ENCODE data around the gene PRSS35.

The PRSS35 gene

DNA sequence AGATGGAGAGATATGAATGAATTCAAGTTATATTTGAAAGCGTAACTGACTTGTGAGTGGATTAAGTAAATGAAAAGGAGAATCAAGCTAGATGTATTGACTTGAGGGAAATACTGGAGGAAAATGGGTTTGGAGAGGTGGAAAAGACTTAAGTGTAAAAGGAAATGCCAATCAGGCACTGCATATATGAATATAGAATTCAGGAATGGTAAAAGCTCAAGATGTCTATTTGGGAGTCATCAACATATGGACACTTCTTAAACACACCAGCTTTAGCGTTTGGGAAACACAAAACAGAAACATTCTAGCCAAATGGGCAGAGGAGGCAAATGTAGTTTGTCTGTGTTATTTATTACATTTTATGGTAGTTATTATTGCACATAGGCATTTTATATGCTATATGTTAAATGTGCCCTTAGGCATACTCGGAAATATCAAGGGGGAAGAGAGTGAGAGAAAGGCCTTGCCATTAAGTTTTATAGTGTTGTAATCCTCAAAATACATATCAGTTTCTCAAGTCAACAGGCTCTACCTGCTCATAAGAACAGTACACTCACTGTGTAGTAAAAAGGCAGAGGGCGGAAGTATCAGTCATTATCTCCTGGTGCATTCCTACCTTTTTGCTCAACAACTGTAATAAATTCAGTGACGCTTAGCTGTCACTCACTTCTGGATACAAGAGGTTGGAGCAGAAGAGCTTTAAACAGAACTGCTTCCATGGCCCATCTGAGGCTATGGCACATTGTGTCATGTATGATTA, 47.8 kb upstream of the PRSS35 start:
- no peak for ATAC-seq
- TF ChIP-seq ZFP3 (CRISPR knock-in tag; IDR thresholded peaks at IDR 0.05) = no peak
- TF ChIP-seq OSR1 (CRISPR knock-in tag; IDR thresholded peaks at IDR 0.05) = no peak
- no peak for TF ChIP-seq ZFP30 (CRISPR knock-in tag; IDR thresholded peaks at IDR 0.05)
- no peak for TF ChIP-seq TOX (CRISPR knock-in tag; IDR thresholded peaks at IDR 0.05; ENCODE audit: borderline replicate concordance)
- TF ChIP-seq ARNTL (CRISPR knock-in tag; IDR thresholded peaks at IDR 0.05; ENCODE audit: borderline replicate concordance, low read depth) = no peak
- TF ChIP-seq ESRRG (CRISPR knock-in tag; IDR thresholded peaks at IDR 0.05) = no peak
- no peak for TF ChIP-seq GLIS3 (CRISPR knock-in tag; IDR thresholded peaks at IDR 0.05)
- TF ChIP-seq PPARA (CRISPR knock-in tag; IDR thresholded peaks at IDR 0.05; ENCODE audit: borderline replicate concordance) = no peak
- TF ChIP-seq BACH2 (CRISPR knock-in tag; IDR thresholded peaks at IDR 0.05; ENCODE audit: borderline replicate concordance) = no peak
- TF ChIP-seq, protein P1, sequence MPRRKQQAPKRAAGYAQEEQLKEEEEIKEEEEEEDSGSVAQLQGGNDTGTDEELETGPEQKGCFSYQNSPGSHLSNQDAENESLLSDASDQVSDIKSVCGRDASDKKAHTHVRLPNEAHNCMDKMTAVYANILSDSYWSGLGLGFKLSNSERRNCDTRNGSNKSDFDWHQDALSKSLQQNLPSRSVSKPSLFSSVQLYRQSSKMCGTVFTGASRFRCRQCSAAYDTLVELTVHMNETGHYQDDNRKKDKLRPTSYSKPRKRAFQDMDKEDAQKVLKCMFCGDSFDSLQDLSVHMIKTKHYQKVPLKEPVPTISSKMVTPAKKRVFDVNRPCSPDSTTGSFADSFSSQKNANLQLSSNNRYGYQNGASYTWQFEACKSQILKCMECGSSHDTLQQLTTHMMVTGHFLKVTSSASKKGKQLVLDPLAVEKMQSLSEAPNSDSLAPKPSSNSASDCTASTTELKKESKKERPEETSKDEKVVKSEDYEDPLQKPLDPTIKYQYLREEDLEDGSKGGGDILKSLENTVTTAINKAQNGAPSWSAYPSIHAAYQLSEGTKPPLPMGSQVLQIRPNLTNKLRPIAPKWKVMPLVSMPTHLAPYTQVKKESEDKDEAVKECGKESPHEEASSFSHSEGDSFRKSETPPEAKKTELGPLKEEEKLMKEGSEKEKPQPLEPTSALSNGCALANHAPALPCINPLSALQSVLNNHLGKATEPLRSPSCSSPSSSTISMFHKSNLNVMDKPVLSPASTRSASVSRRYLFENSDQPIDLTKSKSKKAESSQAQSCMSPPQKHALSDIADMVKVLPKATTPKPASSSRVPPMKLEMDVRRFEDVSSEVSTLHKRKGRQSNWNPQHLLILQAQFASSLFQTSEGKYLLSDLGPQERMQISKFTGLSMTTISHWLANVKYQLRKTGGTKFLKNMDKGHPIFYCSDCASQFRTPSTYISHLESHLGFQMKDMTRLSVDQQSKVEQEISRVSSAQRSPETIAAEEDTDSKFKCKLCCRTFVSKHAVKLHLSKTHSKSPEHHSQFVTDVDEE (CRISPR knock-in tag; IDR thresholded peaks at IDR 0.05) = no peak
- no peak for TF ChIP-seq ZNF565 (CRISPR knock-in tag; conservative IDR thresholded peaks at IDR 0.05; ENCODE audit: low read depth)
- TF ChIP-seq TCF4 (CRISPR knock-in tag; IDR thresholded peaks at IDR 0.05; ENCODE audit: borderline replicate concordance) = no peak
- no peak for TF ChIP-seq CSDC2 (CRISPR knock-in tag; IDR thresholded peaks at IDR 0.05)
- TF ChIP-seq, protein P2, sequence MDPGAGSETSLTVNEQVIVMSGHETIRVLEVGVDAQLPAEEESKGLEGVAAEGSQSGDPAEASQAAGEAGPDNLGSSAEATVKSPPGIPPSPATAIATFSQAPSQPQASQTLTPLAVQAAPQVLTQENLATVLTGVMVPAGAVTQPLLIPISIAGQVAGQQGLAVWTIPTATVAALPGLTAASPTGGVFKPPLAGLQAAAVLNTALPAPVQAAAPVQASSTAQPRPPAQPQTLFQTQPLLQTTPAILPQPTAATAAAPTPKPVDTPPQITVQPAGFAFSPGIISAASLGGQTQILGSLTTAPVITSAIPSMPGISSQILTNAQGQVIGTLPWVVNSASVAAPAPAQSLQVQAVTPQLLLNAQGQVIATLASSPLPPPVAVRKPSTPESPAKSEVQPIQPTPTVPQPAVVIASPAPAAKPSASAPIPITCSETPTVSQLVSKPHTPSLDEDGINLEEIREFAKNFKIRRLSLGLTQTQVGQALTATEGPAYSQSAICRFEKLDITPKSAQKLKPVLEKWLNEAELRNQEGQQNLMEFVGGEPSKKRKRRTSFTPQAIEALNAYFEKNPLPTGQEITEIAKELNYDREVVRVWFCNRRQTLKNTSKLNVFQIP (CRISPR knock-in tag; IDR thresholded peaks at IDR 0.05; ENCODE audit: borderline replicate concordance, low read depth) = no peak
- TF ChIP-seq, protein P3, sequence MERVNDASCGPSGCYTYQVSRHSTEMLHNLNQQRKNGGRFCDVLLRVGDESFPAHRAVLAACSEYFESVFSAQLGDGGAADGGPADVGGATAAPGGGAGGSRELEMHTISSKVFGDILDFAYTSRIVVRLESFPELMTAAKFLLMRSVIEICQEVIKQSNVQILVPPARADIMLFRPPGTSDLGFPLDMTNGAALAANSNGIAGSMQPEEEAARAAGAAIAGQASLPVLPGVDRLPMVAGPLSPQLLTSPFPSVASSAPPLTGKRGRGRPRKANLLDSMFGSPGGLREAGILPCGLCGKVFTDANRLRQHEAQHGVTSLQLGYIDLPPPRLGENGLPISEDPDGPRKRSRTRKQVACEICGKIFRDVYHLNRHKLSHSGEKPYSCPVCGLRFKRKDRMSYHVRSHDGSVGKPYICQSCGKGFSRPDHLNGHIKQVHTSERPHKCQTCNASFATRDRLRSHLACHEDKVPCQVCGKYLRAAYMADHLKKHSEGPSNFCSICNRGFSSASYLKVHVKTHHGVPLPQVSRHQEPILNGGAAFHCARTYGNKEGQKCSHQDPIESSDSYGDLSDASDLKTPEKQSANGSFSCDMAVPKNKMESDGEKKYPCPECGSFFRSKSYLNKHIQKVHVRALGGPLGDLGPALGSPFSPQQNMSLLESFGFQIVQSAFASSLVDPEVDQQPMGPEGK (CRISPR knock-in tag; IDR thresholded peaks at IDR 0.05; ENCODE audit: borderline replicate concordance) = no peak
- TF ChIP-seq SNAI2 (CRISPR knock-in tag; IDR thresholded peaks at IDR 0.05) = no peak
- TF ChIP-seq, protein P4, sequence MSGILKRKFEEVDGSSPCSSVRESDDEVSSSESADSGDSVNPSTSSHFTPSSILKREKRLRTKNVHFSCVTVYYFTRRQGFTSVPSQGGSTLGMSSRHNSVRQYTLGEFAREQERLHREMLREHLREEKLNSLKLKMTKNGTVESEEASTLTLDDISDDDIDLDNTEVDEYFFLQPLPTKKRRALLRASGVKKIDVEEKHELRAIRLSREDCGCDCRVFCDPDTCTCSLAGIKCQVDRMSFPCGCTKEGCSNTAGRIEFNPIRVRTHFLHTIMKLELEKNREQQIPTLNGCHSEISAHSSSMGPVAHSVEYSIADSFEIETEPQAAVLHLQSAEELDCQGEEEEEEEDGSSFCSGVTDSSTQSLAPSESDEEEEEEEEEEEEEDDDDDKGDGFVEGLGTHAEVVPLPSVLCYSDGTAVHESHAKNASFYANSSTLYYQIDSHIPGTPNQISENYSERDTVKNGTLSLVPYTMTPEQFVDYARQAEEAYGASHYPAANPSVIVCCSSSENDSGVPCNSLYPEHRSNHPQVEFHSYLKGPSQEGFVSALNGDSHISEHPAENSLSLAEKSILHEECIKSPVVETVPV (CRISPR knock-in tag; IDR thresholded peaks at IDR 0.05) = no peak
- TF ChIP-seq ZNF70 (CRISPR knock-in tag; IDR thresholded peaks at IDR 0.05) = no peak
- TF ChIP-seq ZC3H10 (CRISPR knock-in tag; IDR thresholded peaks at IDR 0.05) = no peak

DNA sequence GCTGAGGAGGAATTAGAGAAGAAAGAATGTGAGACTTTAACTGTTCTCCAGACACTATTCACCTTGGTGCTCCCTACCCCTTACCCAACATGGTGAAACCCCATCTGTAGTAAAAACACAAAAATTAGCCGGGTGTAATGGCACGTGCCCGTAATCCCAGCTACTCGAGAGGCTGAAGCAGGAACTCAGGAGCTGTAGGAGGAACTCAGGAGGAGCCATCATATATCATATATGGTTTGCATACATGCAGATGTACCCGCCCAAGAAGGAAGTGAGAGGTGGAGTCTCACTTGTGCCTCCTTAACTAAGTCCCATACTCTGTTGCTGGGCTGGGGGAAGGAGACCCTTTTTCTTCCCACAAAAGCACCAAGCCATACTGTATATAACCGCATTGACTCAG, 46.0 kb upstream of the PRSS35 start:
- TF ChIP-seq ZNF565 (CRISPR knock-in tag; conservative IDR thresholded peaks at IDR 0.05; ENCODE audit: low read depth) (no peak), ZNF8 (CRISPR knock-in tag; IDR thresholded peaks at IDR 0.05) (no peak), ESRRG (CRISPR knock-in tag; IDR thresholded peaks at IDR 0.05) (no peak), RARB (CRISPR knock-in tag; IDR thresholded peaks at IDR 0.05) (no peak), ZC3H10 (CRISPR knock-in tag; IDR thresholded peaks at IDR 0.05) (no peak), ARNTL (CRISPR knock-in tag; IDR thresholded peaks at IDR 0.05; ENCODE audit: borderline replicate concordance, low read depth) (no peak), PPARA (CRISPR knock-in tag; IDR thresholded peaks at IDR 0.05; ENCODE audit: borderline replicate concordance) (no peak), ZFP3 (CRISPR knock-in tag; IDR thresholded peaks at IDR 0.05) (no peak), TOX (CRISPR knock-in tag; IDR thresholded peaks at IDR 0.05; ENCODE audit: borderline replicate concordance) (no peak), ZNF70 (CRISPR knock-in tag; IDR thresholded peaks at IDR 0.05) (no peak), SNAI2 (CRISPR knock-in tag; IDR thresholded peaks at IDR 0.05) (no peak), ZFP30 (CRISPR knock-in tag; IDR thresholded peaks at IDR 0.05) (no peak)
- TF ChIP-seq, protein P4 (CRISPR knock-in tag; IDR thresholded peaks at IDR 0.05) = no peak
- TF ChIP-seq, protein P2 (CRISPR knock-in tag; IDR thresholded peaks at IDR 0.05; ENCODE audit: borderline replicate concordance, low read depth) = no peak
- ATAC-seq = no peak
